Breast epithelium (tissue), 3 donors: ENCODE results near the gene GSTM1.

Source experiments
- POLR2A ChIP-seq: fragments of 450-650 bp; IDR thresholded peaks from one replicate; pipeline ENCODE4 v1.6.1; 2016; ENCODE audit warnings: antibody characterized with exemption, mild to moderate bottlenecking, moderate library complexity
- POLR2AphosphoS5 ChIP-seq, 3 donors: sonication (generic); formaldehyde crosslinking; IDR thresholded peaks; one replicate each; pipeline ENCODE4 v1.6.1; 2017; ENCODE audit warnings: antibody characterized with exemption in 3 of 3
- TF ChIP-seq, protein P1 (sequence below), 3 donors: fragments of 450-650 bp; IDR thresholded peaks; one replicate each; pipeline ENCODE4 v1.5.1; 2016 to 2017; ENCODE audit warnings: antibody characterized with exemption in 3 of 3, mild to moderate bottlenecking in 3 of 3, moderate library complexity in 3 of 3

- TF ChIP-seq, protein P1, sequence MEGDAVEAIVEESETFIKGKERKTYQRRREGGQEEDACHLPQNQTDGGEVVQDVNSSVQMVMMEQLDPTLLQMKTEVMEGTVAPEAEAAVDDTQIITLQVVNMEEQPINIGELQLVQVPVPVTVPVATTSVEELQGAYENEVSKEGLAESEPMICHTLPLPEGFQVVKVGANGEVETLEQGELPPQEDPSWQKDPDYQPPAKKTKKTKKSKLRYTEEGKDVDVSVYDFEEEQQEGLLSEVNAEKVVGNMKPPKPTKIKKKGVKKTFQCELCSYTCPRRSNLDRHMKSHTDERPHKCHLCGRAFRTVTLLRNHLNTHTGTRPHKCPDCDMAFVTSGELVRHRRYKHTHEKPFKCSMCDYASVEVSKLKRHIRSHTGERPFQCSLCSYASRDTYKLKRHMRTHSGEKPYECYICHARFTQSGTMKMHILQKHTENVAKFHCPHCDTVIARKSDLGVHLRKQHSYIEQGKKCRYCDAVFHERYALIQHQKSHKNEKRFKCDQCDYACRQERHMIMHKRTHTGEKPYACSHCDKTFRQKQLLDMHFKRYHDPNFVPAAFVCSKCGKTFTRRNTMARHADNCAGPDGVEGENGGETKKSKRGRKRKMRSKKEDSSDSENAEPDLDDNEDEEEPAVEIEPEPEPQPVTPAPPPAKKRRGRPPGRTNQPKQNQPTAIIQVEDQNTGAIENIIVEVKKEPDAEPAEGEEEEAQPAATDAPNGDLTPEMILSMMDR (IDR thresholded peaks at IDR 0.05): no peak
- TF ChIP-seq POLR2A (no peak), POLR2AphosphoS5 (IDR thresholded peaks at IDR 0.05) (no peak)
Measured at GRCh38 chr1:109668123-109668775, 19.4 kb upstream of the GSTM1 start.
